GM21528 (cell line): Measurements from ENCODE around the gene HPCAL1.

Experiments
- ATAC-seq: cut with Tn5 transposase; IDR thresholded peaks from one replicate; pipeline ENCODE4 v1.9.1; 2021; ENCODE audit warnings: mild to moderate bottlenecking, moderate library complexity; ENCODE audit not compliant: unreplicated experiment, low FRiP score

HPCAL1 gene

GRCh38 chr2:10347562-10347948 lies 44.9 kb downstream of the HPCAL1 start:
- no peak for ATAC-seq

- no peak for ATAC-seq
These were observed 46.2 kb downstream of the HPCAL1 start for GRCh38 chr2:10348891-10349290.

- no peak for ATAC-seq
These were observed 48.1 kb downstream of the HPCAL1 start for GRCh38 chr2:10350761-10351160.

- ATAC-seq: no peak
These were observed 49.7 kb downstream of the HPCAL1 start for GRCh38 chr2:10352361-10352760.

GRCh38 chr2:10352972-10353371 lies 50.3 kb downstream of the HPCAL1 start:
- no peak for ATAC-seq

- ATAC-seq: no peak
These were observed 51.2 kb downstream of the HPCAL1 start for GRCh38 chr2:10353931-10354330.

- ATAC-seq: no peak
These were observed 51.7 kb downstream of the HPCAL1 start for GRCh38 chr2:10354399-10354798.

- no peak for ATAC-seq
These were observed 53.1 kb downstream of the HPCAL1 start for GRCh38 chr2:10355471-10356438.

GRCh38 chr2:10356439-10356811 lies 53.7 kb downstream of the HPCAL1 start:
- ATAC-seq: no peak

GRCh38 chr2:10357193-10358169 lies 54.8 kb downstream of the HPCAL1 start:
- no peak for ATAC-seq

GRCh38 chr2:10359246-10359645 lies 56.5 kb downstream of the HPCAL1 start:
- no peak for ATAC-seq

- no peak for ATAC-seq
These were observed 57.1 kb downstream of the HPCAL1 start for GRCh38 chr2:10359731-10360329.

- ATAC-seq: no peak
These were observed 57.8 kb downstream of the HPCAL1 start for GRCh38 chr2:10360460-10360849.

- ATAC-seq: no peak
These were observed 58.3 kb downstream of the HPCAL1 start for GRCh38 chr2:10360850-10361588.

GRCh38 chr2:10362096-10362897 lies 59.6 kb downstream of the HPCAL1 start:
- no peak for ATAC-seq

GRCh38 chr2:10362898-10363454 lies 60.3 kb downstream of the HPCAL1 start:
- ATAC-seq: no peak

GRCh38 chr2:10363861-10364610 lies 61.3 kb downstream of the HPCAL1 start:
- ATAC-seq: no peak

GRCh38 chr2:10365412-10365811 lies 62.7 kb downstream of the HPCAL1 start:
- no peak for ATAC-seq
